Activated CD4-positive, alpha-beta T cell treated with anti-CD3 and anti-CD28 coated beads, Interleukin-2, amount 10 ng/mL, durations not matched to agents 7 days and 5 days (primary cell): ENCODE data around the gene GALNT15. TPM values are rescaled to one million over a fixed set of nuclear protein-coding genes. Genes with fewer than 3 reads are reported as not detected.

ENCODE experiments used
- CTCF ChIA-PET: fragments of 350-600 bp; sonication (Branson Sonifier 250); formaldehyde crosslinking; loops from one replicate; lab custom pipeline; 2021; ENCODE audit warnings: antibody characterized with exemption; lab: Charles Lee
- POLR2A ChIA-PET: fragments of 350-600 bp; sonication (Branson Sonifier 250); formaldehyde crosslinking; loops from one replicate; lab custom pipeline; 2021; ENCODE audit warnings: antibody characterized with exemption; lab: Charles Lee
- DNase-seq: peaks from one replicate; pipeline ENCODE4 v3.0.0-alpha.2; 2020
- H3K27ac Mint-ChIP-seq: one replicate; pipeline ENCODE4 v1.8.0; 2021; ENCODE audit warnings: mild to moderate bottlenecking, moderate library complexity, mixed read lengths
- H3K27me3 Mint-ChIP-seq: one replicate; pipeline ENCODE4 v1.8.0; 2021; ENCODE audit warnings: mixed read lengths
- H3K36me3 Mint-ChIP-seq: one replicate; pipeline ENCODE4 v1.8.0; 2021; ENCODE audit warnings: low read depth, mixed read lengths
- H3K4me1 Mint-ChIP-seq: one replicate; pipeline ENCODE4 v1.8.0; 2021; ENCODE audit warnings: mixed read lengths
- H3K4me3 Mint-ChIP-seq: one replicate; pipeline ENCODE4 v1.8.0; 2021; ENCODE audit warnings: mild to moderate bottlenecking, moderate library complexity, mixed read lengths
- H3K9me3 Mint-ChIP-seq: one replicate; pipeline ENCODE4 v1.8.0; 2021; ENCODE audit warnings: mixed read lengths
- total RNA-seq, 2 experiments: library from RNA; stranded (reverse); gene quantifications; one replicate each; pipeline ENCODE4 v1.2.3, GENCODE V29; 2021

GALNT15 gene
- total RNA-seq, 2 experiments from 2014 or later = not detected

- Mint-ChIP-seq H3K4me3 (no peak overlapping the region), H3K27me3 (no peaks in the 10 kb centered on the region), H3K27ac (no peak overlapping the region), H3K9me3 (peaks cover 15% of the 10 kb centered on the region), H3K4me1 (peaks cover 5% of the 10 kb centered on the region), H3K36me3 (no peaks in the 10 kb centered on the region)
- ChIA-PET POLR2A (no interaction called here), CTCF (no interaction called here)
- DNase-seq = no peak
These were observed 32.0 kb upstream of the GALNT15 start for GRCh38 chr3:16142350-16143025.

GRCh38 chr3:16143861-16144447 lies 30.5 kb upstream of the GALNT15 start:
- POLR2A ChIA-PET = no interaction called here
- Mint-ChIP-seq H3K27me3 (no peaks in the 10 kb centered on the region), H3K36me3 (no peaks in the 10 kb centered on the region), H3K4me3 (no peak overlapping the region), H3K27ac (no peak overlapping the region), H3K4me1 (peaks cover 5% of the 10 kb centered on the region), H3K9me3 (peaks cover 15% of the 10 kb centered on the region)
- DNase-seq = no peak
- CTCF ChIA-PET = interaction anchor here (1.5 kb wide), 1 partner anchor 100 kb away, joined by 3 read pairs; no protein-coding TSS in a partner anchor

- H3K27me3 Mint-ChIP-seq = no peaks in the 10 kb centered on the region
- peaks cover 5% of the 10 kb centered on the region for H3K4me1 Mint-ChIP-seq
- DNase-seq = no peak
- CTCF ChIA-PET = interaction anchor here (1.5 kb wide), 1 partner anchor 99 kb away, joined by 3 read pairs; no protein-coding TSS in a partner anchor
- POLR2A ChIA-PET = no interaction called here
- H3K27ac Mint-ChIP-seq = no peak overlapping the region
- H3K4me3 Mint-ChIP-seq = no peak overlapping the region
- H3K9me3 Mint-ChIP-seq = peaks cover 15% of the 10 kb centered on the region
- H3K36me3 Mint-ChIP-seq = no peaks in the 10 kb centered on the region
These were observed 29.3 kb upstream of the GALNT15 start for GRCh38 chr3:16145176-16145575.

- H3K4me1 Mint-ChIP-seq = peaks cover 5% of the 10 kb centered on the region
- ChIA-PET CTCF (interaction anchor here (1.0 kb wide), 1 partner anchor 9 kb away, joined by 3 read pairs; no protein-coding TSS in a partner anchor), POLR2A (no interaction called here)
- no peak for DNase-seq
- no peak overlapping the region for H3K27ac Mint-ChIP-seq
- no peaks in the 10 kb centered on the region for H3K27me3 Mint-ChIP-seq
- H3K36me3 Mint-ChIP-seq = no peaks in the 10 kb centered on the region
- H3K9me3 Mint-ChIP-seq = peaks cover 15% of the 10 kb centered on the region
- no peak overlapping the region for H3K4me3 Mint-ChIP-seq
These were observed 28.3 kb upstream of the GALNT15 start for GRCh38 chr3:16146015-16146730.

GRCh38 chr3:16147220-16147994 lies 27.1 kb upstream of the GALNT15 start:
- Mint-ChIP-seq H3K27me3 (no peaks in the 10 kb centered on the region), H3K36me3 (no peaks in the 10 kb centered on the region), H3K27ac (no peak overlapping the region), H3K4me1 (peaks cover 5% of the 10 kb centered on the region), H3K9me3 (peaks cover 15% of the 10 kb centered on the region), H3K4me3 (no peak overlapping the region)
- ChIA-PET POLR2A (no interaction called here), CTCF (interaction anchor here (1.0 kb wide), 1 partner anchor 11 kb away, joined by 3 read pairs; no protein-coding TSS in a partner anchor)
- DNase-seq = no peak

GRCh38 chr3:16148213-16148612 lies 26.3 kb upstream of the GALNT15 start:
- no peaks in the 10 kb centered on the region for H3K27me3 Mint-ChIP-seq
- no peak for DNase-seq
- H3K9me3 Mint-ChIP-seq = peaks cover 11% of the 10 kb centered on the region
- H3K4me1 Mint-ChIP-seq = peaks cover 5% of the 10 kb centered on the region
- H3K27ac Mint-ChIP-seq = no peak overlapping the region
- ChIA-PET CTCF (no interaction called here), POLR2A (no interaction called here)
- no peaks in the 10 kb centered on the region for H3K36me3 Mint-ChIP-seq
- H3K4me3 Mint-ChIP-seq = no peak overlapping the region

- no peak for DNase-seq
- Mint-ChIP-seq H3K9me3 (peaks cover 7% of the 10 kb centered on the region), H3K4me1 (peaks cover 5% of the 10 kb centered on the region), H3K27ac (no peak overlapping the region), H3K27me3 (no peaks in the 10 kb centered on the region), H3K4me3 (no peak overlapping the region), H3K36me3 (no peaks in the 10 kb centered on the region)
- ChIA-PET CTCF (interaction anchor here (0.7 kb wide), 1 partner anchor 1240 kb away, joined by 3 read pairs; no protein-coding TSS in a partner anchor), POLR2A (no interaction called here)
These were observed 25.7 kb upstream of the GALNT15 start for GRCh38 chr3:16148783-16149182.

- H3K27ac Mint-ChIP-seq = no peak overlapping the region
- ChIA-PET POLR2A (no interaction called here), CTCF (no interaction called here)
- no peaks in the 10 kb centered on the region for H3K27me3 Mint-ChIP-seq
- no peak overlapping the region for H3K4me3 Mint-ChIP-seq
- H3K4me1 Mint-ChIP-seq = peaks cover 5% of the 10 kb centered on the region
- H3K9me3 Mint-ChIP-seq = no peaks in the 10 kb centered on the region
- H3K36me3 Mint-ChIP-seq = no peaks in the 10 kb centered on the region
- DNase-seq = no peak
These were observed 24.2 kb upstream of the GALNT15 start for GRCh38 chr3:16150285-16150684.

- H3K27me3 Mint-ChIP-seq = no peaks in the 10 kb centered on the region
- POLR2A ChIA-PET = no interaction called here
- no peaks in the 10 kb centered on the region for H3K36me3 Mint-ChIP-seq
- H3K27ac Mint-ChIP-seq = no peak overlapping the region
- no peaks in the 10 kb centered on the region for H3K9me3 Mint-ChIP-seq
- H3K4me3 Mint-ChIP-seq = no peak overlapping the region
- CTCF ChIA-PET = interaction anchor here (2.2 kb wide), 1 partner anchor 18 kb away, joined by 5 read pairs; no protein-coding TSS in a partner anchor
- H3K4me1 Mint-ChIP-seq = peaks cover 5% of the 10 kb centered on the region
- DNase-seq = no peak
These were observed 23.4 kb upstream of the GALNT15 start for GRCh38 chr3:16151109-16151508.

GRCh38 chr3:16168211-16168610 lies 6.3 kb upstream of the GALNT15 start:
- CTCF ChIA-PET = no interaction called here
- H3K4me1 Mint-ChIP-seq = no peaks in the 10 kb centered on the region
- POLR2A ChIA-PET = no interaction called here
- no peak overlapping the region for H3K4me3 Mint-ChIP-seq
- no peak overlapping the region for H3K27ac Mint-ChIP-seq
- no peak for DNase-seq
- peaks cover 6% of the 10 kb centered on the region for H3K9me3 Mint-ChIP-seq
- peaks cover 2% of the 10 kb centered on the region for H3K36me3 Mint-ChIP-seq
- peaks cover 9% of the 10 kb centered on the region for H3K27me3 Mint-ChIP-seq

- Mint-ChIP-seq H3K27me3 (peaks cover 16% of the 10 kb centered on the region), H3K27ac (no peak overlapping the region), H3K9me3 (no peaks in the 10 kb centered on the region), H3K4me3 (no peak overlapping the region), H3K4me1 (no peaks in the 10 kb centered on the region), H3K36me3 (no peaks in the 10 kb centered on the region)
- DNase-seq = no peak
- ChIA-PET CTCF (interaction anchor here (0.6 kb wide), 1 partner anchor 193 kb away, joined by 3 read pairs; no protein-coding TSS in a partner anchor), POLR2A (no interaction called here)
These were observed 3.5 kb upstream of the GALNT15 start for GRCh38 chr3:16171009-16171408.

GRCh38 chr3:16171825-16172224 lies 2.7 kb upstream of the GALNT15 start:
- POLR2A ChIA-PET = no interaction called here
- Mint-ChIP-seq H3K27ac (no peak overlapping the region), H3K36me3 (no peaks in the 10 kb centered on the region)

More at GRCh38 chr3:16171825-16172224, 2.7 kb upstream of the GALNT15 start:
- DNase-seq = no peak
- CTCF ChIA-PET = interaction anchor here (0.6 kb wide), 1 partner anchor 194 kb away, joined by 3 read pairs; no protein-coding TSS in a partner anchor
- Mint-ChIP-seq H3K4me3 (no peak overlapping the region), H3K9me3 (no peaks in the 10 kb centered on the region), H3K27me3 (peaks cover 16% of the 10 kb centered on the region), H3K4me1 (no peaks in the 10 kb centered on the region)
